CD4-positive, alpha-beta T cell treated with Interferon alpha-2 for 1 hour (primary cell): Measurements from ENCODE around the gene SPOCD1.

Source experiments
- DNase-seq, 2 donors: peaks; one replicate each; pipeline ENCODE4 v3.0.0-alpha.2; 2020 to 2022

The SPOCD1 gene

GRCh38 chr1:31754397-31754796, 61.4 kb downstream of the SPOCD1 start:
- no peak for DNase-seq

GRCh38 chr1:31753707-31754349, 62.0 kb downstream of the SPOCD1 start:
- DNase-seq = no peak

- no peak for DNase-seq
Observed at GRCh38 chr1:31752952-31753475, 62.8 kb downstream of the SPOCD1 start.

DNA sequence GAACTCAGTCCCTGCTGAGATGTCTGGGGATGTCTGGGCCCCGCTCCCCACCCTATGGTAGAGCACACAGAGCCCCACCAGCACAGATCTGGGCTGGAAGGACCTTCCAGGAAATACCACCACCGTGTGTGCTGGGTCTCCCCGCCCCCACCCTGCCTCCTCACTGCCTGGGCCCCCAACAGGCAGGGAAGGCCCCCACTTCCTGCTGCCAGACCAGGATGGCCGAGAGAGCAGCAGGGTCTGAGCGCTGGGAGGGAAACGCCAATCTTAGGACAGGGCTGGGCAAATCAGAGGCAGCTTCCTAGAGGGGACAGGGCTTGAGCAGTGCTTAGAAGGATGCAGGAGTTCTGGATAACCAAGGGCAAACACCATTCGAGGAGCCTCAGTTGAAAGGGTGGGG, 63.6 kb downstream of the SPOCD1 start:
- no peak for DNase-seq

GRCh38 chr1:31751822-31752241, 64.0 kb downstream of the SPOCD1 start:
- no peak for DNase-seq

- peak; percentile 41 to 53 for DNase-seq
Observed at GRCh38 chr1:31750858-31751510, 64.8 kb downstream of the SPOCD1 start.

- no peak for DNase-seq
Observed at GRCh38 chr1:31749785-31750735, 65.8 kb downstream of the SPOCD1 start.

DNA sequence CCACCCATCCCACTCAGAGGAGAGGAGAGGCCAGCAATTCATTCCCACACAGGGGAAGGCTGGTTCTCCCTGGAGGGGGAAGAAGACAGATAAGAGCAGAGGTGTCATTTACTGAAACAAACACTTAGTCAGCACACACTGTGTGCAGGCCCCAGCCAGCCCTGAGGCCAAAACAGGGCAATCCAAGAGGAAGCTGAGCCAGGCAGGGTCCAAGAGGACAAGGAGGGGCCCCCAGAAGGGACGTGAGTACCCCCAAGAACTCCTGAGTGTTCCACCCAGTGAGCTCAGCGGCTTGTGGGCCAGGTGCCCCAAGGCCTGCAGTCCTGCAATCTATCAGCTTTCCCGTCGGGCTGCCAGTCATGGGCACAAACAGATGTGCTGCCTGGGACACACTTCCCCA, 67.5 kb downstream of the SPOCD1 start:
- DNase-seq = no peak

DNA sequence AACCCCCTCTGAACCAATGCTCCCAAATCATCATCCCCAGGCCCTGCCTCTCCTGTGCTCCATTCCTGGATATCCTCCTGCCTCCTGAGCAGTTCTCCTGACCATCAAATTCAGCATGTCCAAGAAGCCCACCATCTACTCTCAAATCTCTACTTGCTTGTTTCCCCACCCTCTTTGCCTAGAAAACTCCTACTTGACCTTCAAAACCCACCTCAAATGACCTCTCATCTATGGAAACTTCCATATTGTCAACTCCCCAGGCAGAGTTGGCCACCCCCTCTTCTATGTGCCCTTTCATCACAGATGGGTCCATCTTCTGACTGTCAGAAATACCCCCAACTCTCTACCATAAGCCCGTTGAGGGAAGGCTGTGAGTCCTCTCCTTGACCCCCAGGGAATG, 68.5 kb downstream of the SPOCD1 start:
- DNase-seq = no peak

DNA sequence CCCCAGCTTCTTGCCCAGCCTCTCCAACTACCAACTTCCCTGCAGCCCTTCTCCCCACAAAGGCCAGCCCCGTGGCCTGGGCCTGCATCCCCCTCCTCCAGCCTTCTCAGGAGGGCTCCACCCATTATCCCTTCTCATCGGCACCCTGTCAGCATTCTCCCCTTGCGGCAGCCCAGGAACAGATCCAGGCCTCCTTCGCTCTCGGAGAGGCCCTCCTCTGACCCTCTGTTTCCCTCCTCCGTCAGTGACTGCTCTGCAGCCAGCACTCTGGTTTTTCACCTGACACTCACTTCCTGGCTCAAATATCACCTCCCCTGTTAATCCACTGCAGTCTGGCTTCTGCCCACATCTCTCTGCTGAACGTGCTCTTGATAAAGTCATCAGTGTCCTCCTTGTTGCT, 69.1 kb downstream of the SPOCD1 start:
- no peak for DNase-seq

DNA sequence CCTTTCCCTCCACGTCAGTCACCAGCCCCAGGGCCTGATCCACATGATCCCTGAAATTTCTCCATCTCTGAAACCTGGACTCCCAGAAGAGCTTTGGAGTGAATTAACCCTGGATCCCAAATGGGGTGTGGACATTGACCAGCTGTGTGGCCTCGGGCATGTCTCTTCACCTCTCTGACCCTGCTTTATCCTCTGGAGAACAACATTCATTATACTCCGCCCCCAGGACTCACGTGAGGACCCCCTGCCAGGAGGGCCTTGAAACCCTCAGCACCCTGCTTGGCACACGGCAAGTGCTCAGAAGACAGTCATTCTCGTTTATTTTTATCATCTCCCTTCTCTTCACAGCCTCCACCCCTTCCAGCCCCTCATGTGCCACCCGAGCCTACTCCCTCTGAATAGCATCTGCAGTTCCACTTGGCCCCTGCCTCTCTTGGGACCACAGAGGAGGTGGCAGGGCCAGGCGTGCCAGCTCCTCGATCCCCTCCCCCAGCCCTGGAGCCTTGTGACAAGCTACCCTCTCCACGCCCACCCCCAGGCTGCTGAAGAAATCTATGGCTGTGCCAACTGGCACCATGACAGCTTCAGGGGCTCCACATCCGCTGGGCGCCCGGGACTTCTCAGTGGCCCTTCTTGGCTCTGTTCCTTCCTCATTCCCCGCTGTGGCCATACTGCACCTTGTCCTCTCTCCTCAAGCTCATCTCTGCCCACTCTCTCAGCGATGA, 69.7 kb downstream of the SPOCD1 start:
- no peak for DNase-seq

DNA sequence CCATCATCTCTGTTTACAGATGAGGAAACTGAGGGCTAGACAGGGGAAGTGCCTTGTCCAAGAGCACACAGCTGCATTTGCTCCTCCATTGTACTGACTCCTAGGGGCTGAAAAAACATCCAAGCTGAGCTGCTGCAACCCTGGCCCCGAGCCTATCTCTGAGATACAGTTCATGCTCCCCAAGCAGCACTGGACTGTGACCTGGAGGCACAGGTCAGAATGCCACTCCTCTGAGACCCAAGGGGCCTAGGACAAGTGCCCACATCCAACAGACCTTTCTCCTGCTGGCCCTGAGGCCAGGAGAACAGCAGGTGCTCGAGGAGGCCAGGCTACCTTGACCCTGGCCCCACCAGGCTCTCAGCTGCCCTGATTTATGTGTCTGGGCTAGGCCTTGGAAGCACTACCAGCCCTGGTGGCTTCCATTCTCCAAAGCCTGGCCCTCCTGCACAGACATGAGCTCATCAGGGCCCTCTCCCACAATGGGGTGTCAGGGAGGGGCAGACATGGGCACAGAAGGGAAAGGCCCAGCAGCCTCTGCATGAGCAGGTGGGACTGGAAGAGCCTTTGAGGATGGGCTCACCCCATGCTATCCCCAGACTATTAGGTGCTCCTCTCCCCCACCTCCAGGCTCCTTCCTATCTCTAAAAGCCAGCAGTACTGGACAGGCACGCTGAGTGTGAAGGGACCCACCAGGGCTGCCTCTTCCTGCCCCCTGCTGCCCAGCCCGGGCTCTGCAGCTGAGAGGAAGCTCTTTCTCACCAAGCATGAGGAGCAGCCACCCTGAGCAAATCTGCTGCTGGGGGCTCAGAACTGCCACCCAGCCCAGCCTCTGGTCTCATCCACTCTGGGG, 70.5 kb downstream of the SPOCD1 start:
- DNase-seq = peak; percentile 39 to 63

DNA sequence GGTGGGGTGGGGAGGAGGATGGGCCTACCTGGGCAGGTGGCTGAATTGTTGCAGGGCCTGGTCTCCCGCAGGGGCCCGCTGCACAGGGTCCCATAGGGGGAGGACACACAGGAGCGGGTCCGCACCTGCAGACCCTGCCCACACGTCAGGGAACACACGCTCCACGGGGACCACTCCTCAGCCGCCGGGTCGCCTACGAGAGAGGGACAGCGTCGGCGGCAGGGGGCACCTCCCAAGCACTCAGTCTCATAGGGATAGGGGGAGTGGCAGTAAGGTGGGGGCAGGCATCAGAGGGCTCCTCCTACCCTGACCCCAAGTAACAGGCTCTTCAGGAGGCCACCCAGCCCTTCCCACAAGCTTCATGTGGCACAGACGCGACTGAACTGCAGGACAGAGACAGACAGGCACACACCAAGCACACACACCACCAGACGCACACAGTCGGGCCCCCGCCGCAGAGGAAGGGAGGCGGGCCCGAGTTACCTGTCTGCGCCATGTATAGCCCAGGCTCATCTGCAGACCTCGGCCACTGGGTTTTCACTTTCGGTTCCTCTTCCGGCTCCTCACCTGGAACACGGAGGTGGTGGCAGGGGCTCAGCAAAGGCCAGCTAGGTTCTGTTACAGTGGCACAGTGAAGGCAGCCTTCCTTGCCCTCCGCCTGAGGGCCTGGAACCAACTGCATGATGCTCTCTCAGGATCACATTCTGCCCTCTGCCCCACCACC, 71.5 kb downstream of the SPOCD1 start:
- DNase-seq = peak; percentile 33 to 35

- DNase-seq = no peak
Observed at GRCh38 chr1:31742462-31743212, 73.2 kb downstream of the SPOCD1 start.
